PC-3 (cell line): ENCODE measurements around the gene SRRM2.

Source experiments
- EZH2phosphoT487 ChIP-seq: fragments of 300-600 bp; sonication (generic); IDR thresholded peaks from 2 replicates; pipeline ENCODE4 v1.6.1; 2018; ENCODE audit warnings: mild to moderate bottlenecking, antibody characterized with exemption, low read length, borderline replicate concordance
- TF ChIP-seq, protein P1 (sequence below): fragments of 300-600 bp; sonication (generic); conservative IDR thresholded peaks from 2 replicates; pipeline ENCODE4 v1.5.1; 2017; ENCODE audit warnings: antibody characterized with exemption, low read depth, mild to moderate bottlenecking, low read length

- TF ChIP-seq, protein P1, sequence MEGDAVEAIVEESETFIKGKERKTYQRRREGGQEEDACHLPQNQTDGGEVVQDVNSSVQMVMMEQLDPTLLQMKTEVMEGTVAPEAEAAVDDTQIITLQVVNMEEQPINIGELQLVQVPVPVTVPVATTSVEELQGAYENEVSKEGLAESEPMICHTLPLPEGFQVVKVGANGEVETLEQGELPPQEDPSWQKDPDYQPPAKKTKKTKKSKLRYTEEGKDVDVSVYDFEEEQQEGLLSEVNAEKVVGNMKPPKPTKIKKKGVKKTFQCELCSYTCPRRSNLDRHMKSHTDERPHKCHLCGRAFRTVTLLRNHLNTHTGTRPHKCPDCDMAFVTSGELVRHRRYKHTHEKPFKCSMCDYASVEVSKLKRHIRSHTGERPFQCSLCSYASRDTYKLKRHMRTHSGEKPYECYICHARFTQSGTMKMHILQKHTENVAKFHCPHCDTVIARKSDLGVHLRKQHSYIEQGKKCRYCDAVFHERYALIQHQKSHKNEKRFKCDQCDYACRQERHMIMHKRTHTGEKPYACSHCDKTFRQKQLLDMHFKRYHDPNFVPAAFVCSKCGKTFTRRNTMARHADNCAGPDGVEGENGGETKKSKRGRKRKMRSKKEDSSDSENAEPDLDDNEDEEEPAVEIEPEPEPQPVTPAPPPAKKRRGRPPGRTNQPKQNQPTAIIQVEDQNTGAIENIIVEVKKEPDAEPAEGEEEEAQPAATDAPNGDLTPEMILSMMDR: no peak
- no peak for TF ChIP-seq EZH2phosphoT487
These were observed 832 bp upstream of the SRRM2 start for GRCh38 chr16:2751577-2752034.
